SK-N-MC (cell line): ENCODE results near the gene PLSCR1.

Experiments used
- DNase-seq: peaks from one replicate; pipeline ENCODE4 v3.0.0-alpha.2; 2011; ENCODE audit warnings: low read depth, low spot score
- H3K27ac ChIP-seq: fragments of 200-600 bp; sonication (generic); 2 replicates; pipeline ENCODE4 v1.5.1; 2016; ENCODE audit warnings: mixed run types
- H3K36me3 ChIP-seq: fragments of 200-600 bp; sonication (generic); 2 replicates; pipeline ENCODE4 v1.6.1; 2017; ENCODE audit warnings: antibody characterized with exemption, low read length, mixed read lengths; ENCODE audit not compliant: insufficient read depth
- H3K4me3 ChIP-seq: fragments of 200-600 bp; sonication (generic); 2 replicates; pipeline ENCODE4 v1.5.1; 2016
- H3K9ac ChIP-seq: fragments of 200-600 bp; sonication (generic); 2 replicates; pipeline ENCODE4 v1.8.0; 2017; ENCODE audit warnings: mixed run types, mixed read lengths; ENCODE audit not compliant: insufficient read length
- H3K9me3 ChIP-seq: fragments of 200-600 bp; sonication (generic); 2 replicates; pipeline ENCODE4 v1.6.1; 2017; ENCODE audit warnings: low read depth, mild to moderate bottlenecking, antibody characterized with exemption, low read length, moderate library complexity, mixed read lengths
- EZH2 ChIP-seq: fragments of 200-600 bp; sonication (generic); IDR thresholded peaks from one replicate; pipeline ENCODE4 v1.6.1; 2017; ENCODE audit warnings: antibody characterized with exemption
- FOXP2 ChIP-seq: optimal IDR thresholded peaks from 2 replicates; pipeline ENCODE3; 2011; ENCODE audit warnings: mild to moderate bottlenecking, moderate library complexity; ENCODE audit not compliant: insufficient read depth; ENCODE audit errors: extremely low read length, control extremely low read depth
- POLR2AphosphoS5 ChIP-seq: IDR thresholded peaks from 2 replicates; pipeline ENCODE4 v1.6.1; 2012; ENCODE audit warnings: mild to moderate bottlenecking, low read depth, low read length, borderline replicate concordance

PLSCR1 gene

GRCh38 chr3:146468234-146468633 lies 76.2 kb downstream of the PLSCR1 start:
- no peak overlapping the region for H3K27ac ChIP-seq
- no peak for TF ChIP-seq POLR2AphosphoS5
- no peak for TF ChIP-seq EZH2
- TF ChIP-seq FOXP2: no peak
- no peak overlapping the region for H3K4me3 ChIP-seq
- DNase-seq: no peak
- H3K36me3 ChIP-seq: no peaks in the 10 kb centered on the region
- H3K9ac ChIP-seq: no peak overlapping the region
- no peaks in the 10 kb centered on the region for H3K9me3 ChIP-seq

DNA sequence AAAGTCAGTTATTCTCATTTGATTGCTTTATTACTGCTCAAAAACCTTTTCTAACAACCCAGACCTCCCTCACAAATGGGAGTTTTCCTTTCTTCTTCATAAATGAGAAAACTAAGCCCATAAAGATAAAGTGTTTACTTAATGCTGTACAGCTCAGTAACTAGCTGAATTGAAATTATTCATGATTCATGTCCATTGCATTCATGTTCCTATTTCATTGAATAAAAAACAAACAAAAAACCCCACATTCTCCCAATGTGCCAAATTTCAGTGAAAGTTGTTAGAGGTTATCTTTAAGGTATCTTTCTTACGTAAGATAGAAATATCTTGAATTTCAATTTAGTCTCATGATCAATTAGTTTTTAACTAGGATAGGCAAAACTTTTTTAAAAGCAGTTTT lies 77.8 kb downstream of the PLSCR1 start:
- Histone ChIP-seq H3K9me3 (no peaks in the 10 kb centered on the region), H3K4me3 (no peak overlapping the region), H3K27ac (no peak overlapping the region), H3K36me3 (no peaks in the 10 kb centered on the region), H3K9ac (no peak overlapping the region)
- no peak for DNase-seq
- TF ChIP-seq EZH2 (no peak), FOXP2 (no peak), POLR2AphosphoS5 (no peak)

DNA sequence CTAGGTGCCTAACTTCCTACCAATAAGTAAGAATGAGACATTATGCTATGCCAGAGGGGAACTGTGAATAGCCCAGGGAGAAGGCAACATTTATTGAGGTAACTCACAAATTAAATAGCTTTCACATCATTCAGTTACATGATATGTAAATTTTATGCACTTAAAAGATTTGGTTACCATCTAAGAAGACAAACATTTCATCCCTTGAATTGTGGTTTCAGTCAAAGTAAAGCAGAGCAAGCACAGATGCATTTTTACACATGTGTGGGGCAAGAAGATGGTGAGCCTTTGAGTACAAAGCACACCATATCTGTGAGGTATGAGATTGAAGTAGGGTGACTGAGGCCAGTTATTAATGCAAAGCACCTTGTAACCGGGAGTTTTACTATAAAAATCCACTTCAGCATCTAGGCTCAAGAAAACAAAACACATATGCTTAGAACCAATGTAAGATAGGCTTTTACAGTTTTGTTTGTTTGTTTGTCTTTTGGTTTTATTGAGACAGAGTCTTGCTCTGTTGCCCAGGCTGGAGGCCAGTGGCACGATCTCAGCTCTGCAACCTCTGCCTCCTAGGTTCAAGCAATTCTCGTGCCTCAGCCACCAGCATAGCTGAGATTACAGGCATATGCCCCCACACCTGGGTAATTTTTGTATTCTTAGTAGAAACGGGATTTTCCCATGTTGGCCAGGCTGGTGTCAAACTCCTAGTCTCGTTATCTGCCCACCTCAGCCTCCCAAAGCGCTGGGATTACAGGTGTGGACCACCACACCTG lies 78.5 kb downstream of the PLSCR1 start:
- DNase-seq: no peak
- no peak overlapping the region for H3K4me3 ChIP-seq
- TF ChIP-seq FOXP2 (no peak), POLR2AphosphoS5 (no peak), EZH2 (no peak)
- no peak overlapping the region for H3K27ac ChIP-seq
- H3K9me3 ChIP-seq: no peaks in the 10 kb centered on the region
- H3K36me3 ChIP-seq: no peaks in the 10 kb centered on the region
- no peak overlapping the region for H3K9ac ChIP-seq
